Activated CD8-positive, alpha-beta T cell treated with anti-CD3 and anti-CD28 coated beads for 36 hours (primary cell): ENCODE results near the gene DHTKD1. TPM values are rescaled to one million over a fixed set of nuclear protein-coding genes. Genes with fewer than 3 reads are reported as not detected.

ENCODE experiments used
- ATAC-seq: fragments of 200-7000 bp; cut with Tn5 transposase; one replicate; pipeline ENCODE4 v1.10.0; 2021; ENCODE audit warnings: mild to moderate bottlenecking, moderate library complexity
- CTCF ChIA-PET: fragments of 350-600 bp; sonication (Branson Sonifier 250); formaldehyde crosslinking; loops from one replicate; lab custom pipeline; 2021; ENCODE audit warnings: antibody characterized with exemption; lab: Charles Lee
- POLR2A ChIA-PET: fragments of 350-600 bp; sonication (Branson Sonifier 250); formaldehyde crosslinking; loops from one replicate; lab custom pipeline; 2021; ENCODE audit warnings: antibody characterized with exemption; lab: Charles Lee
- DNase-seq: peaks from one replicate; pipeline ENCODE4 v3.0.0-alpha.2; 2020
- H3K27ac Mint-ChIP-seq: one replicate; pipeline ENCODE4 v1.8.0; 2021; ENCODE audit warnings: mild to moderate bottlenecking, mixed read lengths
- H3K27me3 Mint-ChIP-seq: one replicate; pipeline ENCODE4 v1.8.0; 2021; ENCODE audit warnings: mixed read lengths
- H3K36me3 Mint-ChIP-seq: one replicate; pipeline ENCODE4 v1.8.0; 2021; ENCODE audit warnings: low read depth, mixed read lengths
- H3K4me1 Mint-ChIP-seq: one replicate; pipeline ENCODE4 v1.8.0; 2021; ENCODE audit warnings: low read depth, mixed read lengths
- H3K4me3 Mint-ChIP-seq: one replicate; pipeline ENCODE4 v1.8.0; 2021; ENCODE audit warnings: mild to moderate bottlenecking, moderate library complexity, mixed read lengths
- H3K9me3 Mint-ChIP-seq: one replicate; pipeline ENCODE4 v1.8.0; 2021; ENCODE audit warnings: mixed read lengths
- intact Hi-C: fragments of 100-400 bp; cut with micrococcal nuclease; formaldehyde crosslinking; loops from one replicate; pipeline ENCODE4 v1.10.0; 2022
- total RNA-seq, 2 experiments: library from RNA; stranded (reverse); gene quantifications; one replicate each; pipeline ENCODE4 v1.2.3, GENCODE V29; 2021
- TF ChIP-seq, protein P1 (sequence below): fragments of 200-600 bp; IDR thresholded peaks from one replicate; pipeline ENCODE4 v1.8.0; 2022; ENCODE audit warnings: antibody characterized with exemption, mild to moderate bottlenecking

Gene DHTKD1
- total RNA-seq, 2 experiments from 2014 or later: 13.1 to 13.5 TPM

DNA sequence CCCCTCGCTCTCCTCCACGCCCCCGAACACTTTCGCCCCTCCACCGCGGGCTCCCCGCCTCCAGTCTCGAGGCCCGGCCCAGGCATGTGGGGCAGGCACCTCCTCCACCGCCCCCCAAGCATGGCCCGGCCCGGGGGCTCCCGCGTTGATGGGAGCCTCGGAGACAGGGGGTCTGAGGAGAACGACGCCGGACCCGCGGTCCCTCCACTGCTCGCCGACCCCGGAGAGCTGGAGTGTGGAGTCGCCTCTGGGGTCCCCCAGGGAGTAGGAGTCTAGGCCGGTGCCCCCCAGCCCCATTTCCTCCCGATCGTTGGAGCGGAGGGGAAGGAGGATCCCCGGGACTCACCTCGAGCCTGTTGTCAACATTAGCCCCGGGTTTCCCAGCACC, 26.4 kb upstream of the DHTKD1 start:
- ChIA-PET CTCF (interaction anchor here (1.4 to 1.9 kb wide), 2 partner anchors 86 to 259 kb away, joined by 3 to 5 read pairs; no protein-coding TSS in a partner anchor), POLR2A (interaction anchor here (0.6 to 3.2 kb wide), 15 partner anchors 11 to 448 kb away, joined by 3 to 26 read pairs (median 4); partner anchors contain the start of genes CDC123, DHTKD1 and NUDT5)
- peak overlapping the region; percentile 100 for H3K4me3 Mint-ChIP-seq
- peaks cover 13% of the 10 kb centered on the region for H3K36me3 Mint-ChIP-seq
- intact Hi-C loops: loop anchor here (10.0 kb wide), 2 partner anchors 82 to 152 kb away; partner anchors contain the start of genes CDC123, NUDT5 and SEC61A2
- H3K27me3 Mint-ChIP-seq: no peaks in the 10 kb centered on the region
- peaks cover 33% of the 10 kb centered on the region for H3K4me1 Mint-ChIP-seq
- DNase-seq (peak; percentile 61), ATAC-seq (peak; percentile 32)
- TF ChIP-seq, protein P1, sequence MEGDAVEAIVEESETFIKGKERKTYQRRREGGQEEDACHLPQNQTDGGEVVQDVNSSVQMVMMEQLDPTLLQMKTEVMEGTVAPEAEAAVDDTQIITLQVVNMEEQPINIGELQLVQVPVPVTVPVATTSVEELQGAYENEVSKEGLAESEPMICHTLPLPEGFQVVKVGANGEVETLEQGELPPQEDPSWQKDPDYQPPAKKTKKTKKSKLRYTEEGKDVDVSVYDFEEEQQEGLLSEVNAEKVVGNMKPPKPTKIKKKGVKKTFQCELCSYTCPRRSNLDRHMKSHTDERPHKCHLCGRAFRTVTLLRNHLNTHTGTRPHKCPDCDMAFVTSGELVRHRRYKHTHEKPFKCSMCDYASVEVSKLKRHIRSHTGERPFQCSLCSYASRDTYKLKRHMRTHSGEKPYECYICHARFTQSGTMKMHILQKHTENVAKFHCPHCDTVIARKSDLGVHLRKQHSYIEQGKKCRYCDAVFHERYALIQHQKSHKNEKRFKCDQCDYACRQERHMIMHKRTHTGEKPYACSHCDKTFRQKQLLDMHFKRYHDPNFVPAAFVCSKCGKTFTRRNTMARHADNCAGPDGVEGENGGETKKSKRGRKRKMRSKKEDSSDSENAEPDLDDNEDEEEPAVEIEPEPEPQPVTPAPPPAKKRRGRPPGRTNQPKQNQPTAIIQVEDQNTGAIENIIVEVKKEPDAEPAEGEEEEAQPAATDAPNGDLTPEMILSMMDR: no peak
- H3K27ac Mint-ChIP-seq: peak overlapping the region; percentile 98
- H3K9me3 Mint-ChIP-seq: no peaks in the 10 kb centered on the region

DNA sequence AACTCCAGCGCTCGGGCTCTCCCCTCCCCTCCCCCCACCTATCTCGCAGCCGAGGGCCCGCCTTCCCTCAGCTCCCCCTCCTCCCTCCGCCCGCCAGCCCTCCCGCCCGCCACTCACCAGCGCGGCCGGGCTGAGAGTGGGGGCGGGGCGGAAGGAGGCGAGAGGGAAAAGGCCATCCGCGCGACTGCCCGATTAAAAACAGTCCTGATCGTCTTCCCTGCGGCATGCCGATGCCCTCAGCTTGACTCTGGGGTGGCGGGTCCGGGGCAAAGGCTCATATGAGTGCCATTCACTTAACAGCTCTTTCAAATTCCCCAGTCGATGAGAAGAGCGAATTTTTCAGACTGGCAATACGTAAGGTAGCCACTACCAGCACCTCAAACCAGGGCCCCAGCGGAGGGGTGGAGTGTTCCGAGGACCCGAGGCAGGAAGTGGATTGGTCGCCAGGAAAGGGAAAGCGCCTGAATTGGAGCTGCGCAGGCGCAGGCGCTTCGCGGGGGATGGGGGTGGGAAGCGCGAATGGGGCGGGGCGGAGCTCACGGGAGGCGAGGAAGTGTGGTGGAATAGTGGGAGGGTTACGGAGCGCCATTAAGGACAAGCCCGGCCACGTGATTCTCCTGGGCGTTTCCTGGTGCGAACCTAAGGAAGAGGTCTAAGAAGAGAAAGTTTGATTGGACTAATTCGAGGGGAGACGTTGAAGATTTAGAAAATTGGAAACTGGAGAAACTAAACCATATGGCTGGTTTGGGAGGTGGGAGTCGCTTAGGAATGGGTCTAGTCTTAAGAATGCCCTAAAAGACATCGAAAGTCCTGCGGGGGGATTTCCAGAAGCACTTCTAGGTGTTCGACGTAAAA, 25.7 kb upstream of the DHTKD1 start, which contains the start of gene UPF2:
UPF2 (minus strand) TSS at position 13 of the 855 bp plus-strand sequence. CDS start 7,386 bp downstream, outside the sequence.
- H3K27ac Mint-ChIP-seq: peak within 1 kb of the TSS; percentile 98
- TF ChIP-seq, protein P1: no peak
- POLR2A ChIA-PET: interaction anchor here (0.6 to 3.2 kb wide), 13 partner anchors 11 to 307 kb away, joined by 3 to 26 read pairs (median 4); partner anchors contain the start of genes CDC123, DHTKD1 and NUDT5
- intact Hi-C loops: loop anchor here (10.0 kb wide), 2 partner anchors 82 to 152 kb away; partner anchors contain the start of genes CDC123, NUDT5 and SEC61A2
- no peaks in the 10 kb centered on the region for H3K9me3 Mint-ChIP-seq
- ATAC-seq (peak; percentile 92), DNase-seq (peak; percentile 96)
- CTCF ChIA-PET: interaction anchor here (0.8 to 1.9 kb wide), 4 partner anchors 26 to 260 kb away, joined by 3 to 5 read pairs (median 4); partner anchors contain the start of gene DHTKD1
- H3K4me1 Mint-ChIP-seq: peaks cover 30% of the 10 kb centered on the region
- H3K36me3 Mint-ChIP-seq: peaks cover 11% of the 10 kb centered on the region
- peak within 1 kb of the TSS; percentile 100 for H3K4me3 Mint-ChIP-seq
- no peaks in the 10 kb centered on the region for H3K27me3 Mint-ChIP-seq

DNA sequence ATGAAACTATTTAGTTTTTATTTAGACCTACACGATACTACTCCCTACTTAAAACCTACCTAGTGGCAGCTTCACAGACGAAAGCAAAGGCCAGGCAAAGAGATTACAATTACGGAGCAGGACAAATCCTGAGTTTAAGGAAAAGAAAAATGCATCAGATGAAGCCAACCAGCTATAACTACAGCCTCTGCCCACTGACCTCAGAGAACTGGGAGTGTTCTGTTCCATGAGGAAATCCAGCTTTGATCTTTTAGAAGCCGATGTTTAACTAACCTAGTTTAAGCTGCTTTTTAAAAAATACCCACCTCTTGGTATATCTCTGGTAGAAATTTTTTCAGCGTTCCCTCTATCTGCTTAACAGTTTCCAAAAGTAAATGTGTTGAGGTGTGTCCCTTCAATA, 23.2 kb upstream of the DHTKD1 start:
- no peak for ATAC-seq
- POLR2A ChIA-PET: no interaction called here
- peaks cover 15% of the 10 kb centered on the region for H3K4me1 Mint-ChIP-seq
- no peak overlapping the region for H3K4me3 Mint-ChIP-seq
- no peak overlapping the region for H3K27ac Mint-ChIP-seq
- intact Hi-C loops: loop anchor here (10.0 kb wide), 2 partner anchors 79 to 149 kb away; partner anchors contain the start of genes CDC123, NUDT5 and SEC61A2
- CTCF ChIA-PET: interaction anchor here (1.1 kb wide), 1 partner anchor 467 kb away, joined by 3 read pairs; no protein-coding TSS in a partner anchor
- TF ChIP-seq, protein P1: no peak
- DNase-seq: no peak
- no peaks in the 10 kb centered on the region for H3K27me3 Mint-ChIP-seq
- no peaks in the 10 kb centered on the region for H3K9me3 Mint-ChIP-seq
- H3K36me3 Mint-ChIP-seq: peaks cover 7% of the 10 kb centered on the region

DNA sequence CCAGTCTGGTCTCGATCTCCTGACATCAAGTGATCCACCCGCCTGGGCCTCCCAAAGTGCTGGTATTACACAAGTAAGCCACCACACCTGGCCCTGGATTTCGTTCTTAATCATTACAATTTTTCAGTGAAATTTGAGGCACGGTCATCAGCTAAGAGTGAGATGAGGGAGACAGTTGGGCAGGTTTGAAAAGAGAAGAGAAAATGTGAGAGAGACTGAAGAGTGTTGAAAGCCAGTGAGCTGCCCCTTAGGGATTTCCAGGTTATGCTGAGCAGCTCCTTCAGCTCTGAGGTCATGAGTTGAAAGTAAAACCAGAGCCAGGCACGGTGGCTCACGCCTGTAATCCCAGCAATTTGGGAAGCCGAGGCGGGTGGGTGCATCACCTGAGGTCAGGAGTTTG, 20.2 kb upstream of the DHTKD1 start:
- DNase-seq (no peak), ATAC-seq (no peak)
- ChIA-PET CTCF (no interaction called here), POLR2A (no interaction called here)
- TF ChIP-seq, protein P1: no peak
- Mint-ChIP-seq H3K9me3 (no peaks in the 10 kb centered on the region), H3K27ac (no peak overlapping the region), H3K4me1 (peaks cover 4% of the 10 kb centered on the region), H3K27me3 (no peaks in the 10 kb centered on the region), H3K36me3 (no peaks in the 10 kb centered on the region), H3K4me3 (no peak overlapping the region)
- intact Hi-C loops: loop anchor here (10.0 kb wide), 2 partner anchors 76 to 146 kb away; partner anchors contain the start of genes CDC123, NUDT5 and SEC61A2
